SK-N-MC (cell line): Measurements from ENCODE around the gene SIL1.

ENCODE experiments used
- EZH2 ChIP-seq: fragments of 200-600 bp; sonication (generic); IDR thresholded peaks from one replicate; pipeline ENCODE4 v1.6.1; 2017; ENCODE audit warnings: antibody characterized with exemption
- POLR2AphosphoS5 ChIP-seq: IDR thresholded peaks from 2 replicates; pipeline ENCODE4 v1.6.1; 2012; ENCODE audit warnings: mild to moderate bottlenecking, low read depth, low read length, borderline replicate concordance

- TF ChIP-seq EZH2 (no peak), POLR2AphosphoS5 (no peak)
These were observed 140.0 kb downstream of the SIL1 start for GRCh38 chr5:139058121-139058520.
